HFFc6 (cell line): Measurements from ENCODE around the gene MYO18B. TPM values are rescaled to one million over a fixed set of nuclear protein-coding genes. Genes with fewer than 3 reads are reported as not detected.

Experiments
- DNase-seq: peaks from one replicate; pipeline ENCODE4 v3.0.0-alpha.2; 2018
- H3K27ac Mint-ChIP-seq: 2 replicates; pipeline ENCODE4 v1.8.0; 2020; ENCODE audit warnings: mild to moderate bottlenecking, mixed read lengths
- H3K27me3 Mint-ChIP-seq: 2 replicates; pipeline ENCODE4 v1.8.0; 2021; ENCODE audit warnings: mild to moderate bottlenecking, moderate library complexity, mixed read lengths; ENCODE audit not compliant: insufficient read depth
- H3K36me3 Mint-ChIP-seq: 2 replicates; pipeline ENCODE4 v1.8.0; 2021; ENCODE audit warnings: low read depth, mixed read lengths
- H3K4me1 Mint-ChIP-seq: 2 replicates; pipeline ENCODE4 v1.8.0; 2020; ENCODE audit warnings: low read depth, mixed read lengths
- H3K4me3 Mint-ChIP-seq: 2 replicates; pipeline ENCODE4 v1.8.0; 2020; ENCODE audit warnings: mild to moderate bottlenecking, moderate library complexity, mixed read lengths
- H3K9me3 Mint-ChIP-seq: 2 replicates; pipeline ENCODE4 v1.8.0; 2020; ENCODE audit warnings: mild to moderate bottlenecking, mixed read lengths
- total RNA-seq, 6 experiments: library from RNA; stranded (reverse); fragmentation: NEBNext Ultra II Directional; extraction: Animal tissue kit (Norgen Biotek cat#: 25700); gene quantifications; 2 replicates in 1 of 6; 3 replicates in 5 of 6; pipeline ENCODE4 v1.2.3, GENCODE V29; 2021
- TF ChIP-seq, protein P1 (sequence below): fragments of 200-600 bp; sonication (generic); IDR thresholded peaks from 2 replicates; pipeline ENCODE4 v1.5.0; 2021; ENCODE audit warnings: antibody characterized with exemption, mild to moderate bottlenecking

MYO18B gene
- total RNA-seq, 6 experiments from 2014 or later, result 0.02 TPM; not detected in 5

DNA sequence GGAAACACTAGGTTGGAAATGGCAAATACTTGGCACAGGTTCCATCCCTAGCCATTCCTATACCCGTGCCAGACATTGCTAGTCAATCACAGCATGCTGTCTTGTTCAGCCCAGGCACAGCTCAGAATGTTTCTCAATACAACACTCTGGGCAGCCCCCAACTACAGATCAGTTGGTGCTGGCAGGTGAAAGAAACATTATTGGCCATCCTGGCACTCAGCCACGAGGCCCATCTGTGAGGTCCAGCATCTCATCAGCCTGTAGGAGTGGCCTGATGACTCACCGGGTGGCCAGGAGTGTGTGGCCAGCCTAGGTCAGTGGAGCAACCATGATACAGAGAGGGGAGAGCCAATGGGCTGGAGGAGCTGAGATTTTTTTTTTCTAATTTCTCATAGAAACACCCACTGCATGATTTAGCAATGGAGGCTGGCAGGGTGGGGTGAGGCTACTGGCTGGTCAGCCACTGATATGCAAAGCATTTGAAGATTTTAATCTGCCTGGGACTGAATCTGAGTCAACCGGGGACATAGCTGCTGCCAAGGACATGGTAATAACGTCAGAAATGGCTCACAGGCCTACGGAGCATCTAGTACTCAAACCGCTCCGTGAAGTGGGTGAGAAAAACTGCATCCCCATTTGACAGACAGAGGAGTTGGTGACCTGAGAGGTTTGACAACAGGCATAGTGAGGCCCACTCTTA is 5.4 kb downstream of the MYO18B start:
- Mint-ChIP-seq H3K27ac (peak overlapping the region; percentile 83), H3K4me1 (peaks cover 27% of the 10 kb centered on the region; the same call in 1 of the 2 replicates)

GRCh38 chr22:25748140-25748539 is 6.2 kb downstream of the MYO18B start:
- peak overlapping the region; percentile 83 for H3K27ac Mint-ChIP-seq
- peaks cover 9% of the 10 kb centered on the region for H3K36me3 Mint-ChIP-seq
- H3K4me1 Mint-ChIP-seq, result peaks cover 27% of the 10 kb centered on the region; the same call in 1 of the 2 replicates
- no peak for DNase-seq
- peaks cover 49% of the 10 kb centered on the region for H3K9me3 Mint-ChIP-seq
- H3K27me3 Mint-ChIP-seq, result peaks cover 5% of the 10 kb centered on the region
- TF ChIP-seq, protein P1, sequence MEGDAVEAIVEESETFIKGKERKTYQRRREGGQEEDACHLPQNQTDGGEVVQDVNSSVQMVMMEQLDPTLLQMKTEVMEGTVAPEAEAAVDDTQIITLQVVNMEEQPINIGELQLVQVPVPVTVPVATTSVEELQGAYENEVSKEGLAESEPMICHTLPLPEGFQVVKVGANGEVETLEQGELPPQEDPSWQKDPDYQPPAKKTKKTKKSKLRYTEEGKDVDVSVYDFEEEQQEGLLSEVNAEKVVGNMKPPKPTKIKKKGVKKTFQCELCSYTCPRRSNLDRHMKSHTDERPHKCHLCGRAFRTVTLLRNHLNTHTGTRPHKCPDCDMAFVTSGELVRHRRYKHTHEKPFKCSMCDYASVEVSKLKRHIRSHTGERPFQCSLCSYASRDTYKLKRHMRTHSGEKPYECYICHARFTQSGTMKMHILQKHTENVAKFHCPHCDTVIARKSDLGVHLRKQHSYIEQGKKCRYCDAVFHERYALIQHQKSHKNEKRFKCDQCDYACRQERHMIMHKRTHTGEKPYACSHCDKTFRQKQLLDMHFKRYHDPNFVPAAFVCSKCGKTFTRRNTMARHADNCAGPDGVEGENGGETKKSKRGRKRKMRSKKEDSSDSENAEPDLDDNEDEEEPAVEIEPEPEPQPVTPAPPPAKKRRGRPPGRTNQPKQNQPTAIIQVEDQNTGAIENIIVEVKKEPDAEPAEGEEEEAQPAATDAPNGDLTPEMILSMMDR, result no peak
- peak overlapping the region; percentile 26; the same call in 1 of the 2 replicates for H3K4me3 Mint-ChIP-seq

More for the DNA sequence above, 5.4 kb downstream of the MYO18B start:
- DNase-seq, result peak; percentile 65
- TF ChIP-seq, protein P1, result no peak
- Mint-ChIP-seq H3K9me3 (peaks cover 54% of the 10 kb centered on the region), H3K4me3 (peak overlapping the region; percentile 26; the same call in 1 of the 2 replicates), H3K27me3 (peaks cover 5% of the 10 kb centered on the region), H3K36me3 (peaks cover 9% of the 10 kb centered on the region)

DNA sequence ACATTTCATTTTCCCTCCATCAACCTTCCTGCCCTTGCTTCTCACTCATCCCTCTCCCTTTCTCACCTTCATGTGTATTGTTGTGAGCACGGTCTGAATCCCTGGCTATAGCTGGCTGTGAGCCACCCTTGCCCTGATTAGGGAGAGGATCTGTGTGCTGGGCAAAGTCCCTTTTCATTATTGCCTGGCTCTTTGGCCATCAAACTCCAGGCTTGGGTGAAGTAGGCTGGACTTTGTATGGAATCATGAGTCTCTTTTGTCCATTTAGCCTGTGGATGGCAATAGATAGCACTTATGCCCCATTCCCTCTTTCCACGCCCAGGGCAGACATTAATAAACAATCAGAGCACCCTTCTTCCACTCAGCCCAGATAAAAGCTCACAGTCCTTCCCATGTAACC is 6.7 kb downstream of the MYO18B start:
- Mint-ChIP-seq H3K36me3 (peaks cover 13% of the 10 kb centered on the region), H3K27ac (no peak overlapping the region), H3K27me3 (peaks cover 5% of the 10 kb centered on the region), H3K4me3 (no peak overlapping the region), H3K9me3 (peaks cover 49% of the 10 kb centered on the region), H3K4me1 (peaks cover 27% of the 10 kb centered on the region; the same call in 1 of the 2 replicates)
- no peak for DNase-seq
- TF ChIP-seq, protein P1, result no peak

DNA sequence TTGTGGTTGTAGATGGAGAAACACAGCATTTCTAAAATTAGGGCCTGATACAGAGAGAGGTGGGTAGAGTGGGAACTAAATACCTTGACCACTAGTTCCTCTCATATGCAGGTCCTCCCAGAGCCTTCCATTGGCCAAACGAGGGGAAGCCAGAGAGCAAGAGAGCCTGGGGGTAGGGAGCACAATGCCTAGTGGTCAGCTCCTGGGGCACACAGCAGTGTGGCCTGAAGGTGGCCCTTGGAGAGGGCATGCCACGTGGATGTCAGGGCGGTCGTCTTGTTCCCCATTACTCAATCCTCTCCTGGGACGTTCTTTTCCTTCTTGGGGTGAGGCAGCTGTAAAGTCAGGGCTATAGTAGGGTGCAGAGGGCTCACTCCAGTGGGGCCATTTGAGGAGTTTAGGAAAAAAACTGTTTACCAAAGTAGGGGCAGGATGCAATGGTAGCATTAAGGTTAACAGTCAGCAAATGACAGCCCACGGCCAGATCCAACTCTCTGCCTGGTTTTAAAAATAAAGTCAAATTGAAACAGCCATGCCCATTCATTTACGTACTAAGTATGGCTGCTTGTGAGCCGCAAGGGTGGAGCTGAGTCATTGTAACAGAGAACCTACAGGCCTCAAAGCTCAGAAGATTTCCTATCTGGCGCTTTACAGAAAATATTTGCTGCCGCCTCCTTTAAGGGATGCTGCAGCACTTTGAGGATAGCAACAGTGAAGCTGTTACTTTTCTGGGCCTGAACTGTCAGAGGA is 7.6 kb downstream of the MYO18B start:
- peaks cover 27% of the 10 kb centered on the region; the same call in 1 of the 2 replicates for H3K4me1 Mint-ChIP-seq
- peaks cover 13% of the 10 kb centered on the region for H3K36me3 Mint-ChIP-seq
- H3K27ac Mint-ChIP-seq, result no peak overlapping the region
- peaks cover 51% of the 10 kb centered on the region for H3K9me3 Mint-ChIP-seq
- H3K27me3 Mint-ChIP-seq, result peaks cover 5% of the 10 kb centered on the region
- no peak for DNase-seq
- TF ChIP-seq, protein P1, result no peak
- no peak overlapping the region for H3K4me3 Mint-ChIP-seq

GRCh38 chr22:25750569-25751173 is 8.7 kb downstream of the MYO18B start:
- H3K27me3 Mint-ChIP-seq, result peaks cover 5% of the 10 kb centered on the region
- H3K4me3 Mint-ChIP-seq, result no peak overlapping the region
- peaks cover 50% of the 10 kb centered on the region for H3K9me3 Mint-ChIP-seq
- H3K4me1 Mint-ChIP-seq, result peaks cover 22% of the 10 kb centered on the region; the same call in 1 of the 2 replicates
- no peak overlapping the region for H3K27ac Mint-ChIP-seq
- TF ChIP-seq, protein P1, result no peak
- no peak for DNase-seq
- H3K36me3 Mint-ChIP-seq, result peaks cover 9% of the 10 kb centered on the region
